HepG2 (cell line): ENCODE results near the gene CEP19. TPM values are rescaled to one million over a fixed set of nuclear protein-coding genes. Genes with fewer than 3 reads are reported as not detected.

Experiments
- GZF1 ChIP-seq: sonication (generic); formaldehyde crosslinking; IDR thresholded peaks from 2 replicates; pipeline ENCODE4 v1.5.1; 2020; ENCODE audit warnings: mild to moderate bottlenecking, missing genetic modification reagents
- KDM5B ChIP-seq: sonication (generic); formaldehyde crosslinking; IDR thresholded peaks from 2 replicates; pipeline ENCODE4 v1.4.0; 2020; ENCODE audit warnings: missing genetic modification reagents, mild to moderate bottlenecking, borderline replicate concordance
- KLF12 ChIP-seq: sonication (generic); formaldehyde crosslinking; IDR thresholded peaks from 2 replicates; pipeline ENCODE4 v1.4.0; 2020; ENCODE audit warnings: missing genetic modification reagents, borderline replicate concordance
- SUZ12 ChIP-seq: fragments of 150-350 bp; IDR thresholded peaks from 2 replicates; pipeline ENCODE4 v1.6.1; 2014; ENCODE audit warnings: low read depth, low read length
- TARDBP ChIP-seq: sonication (generic); formaldehyde crosslinking; IDR thresholded peaks from 2 replicates; pipeline ENCODE4 v1.8.0; 2022; ENCODE audit warnings: mild to moderate bottlenecking, missing genetic modification reagents
- ZIK1 ChIP-seq: sonication (generic); formaldehyde crosslinking; IDR thresholded peaks from 2 replicates; pipeline ENCODE4 v1.5.0; 2020; ENCODE audit warnings: mild to moderate bottlenecking, low read depth, missing genetic modification reagents, borderline replicate concordance
- ZNF180 ChIP-seq: sonication (generic); formaldehyde crosslinking; IDR thresholded peaks from 2 replicates; pipeline ENCODE4 v1.4.0; 2020; ENCODE audit warnings: low read depth, missing genetic modification reagents, borderline replicate concordance
- ZNF235 ChIP-seq: sonication (generic); formaldehyde crosslinking; IDR thresholded peaks from 2 replicates; pipeline ENCODE4 v1.8.1; 2023; ENCODE audit warnings: mild to moderate bottlenecking, missing genetic modification reagents, borderline replicate concordance
- ZNF724P ChIP-seq: sonication (generic); formaldehyde crosslinking; IDR thresholded peaks from 2 replicates; pipeline ENCODE4 v1.8.0; 2022; ENCODE audit warnings: missing genetic modification reagents, borderline replicate concordance
- polyA plus RNA-seq, 8 experiments: library from polyadenylated mRNA; depleted of rRNA in 3 of 8; stranded (reverse) in 7 of 8; unstranded in 1 of 8; fragments of >200 nt; fragmentation: Illumina TruSeq in 4 of 8; extraction: Trizol in 4 of 8; gene quantifications; 2 replicates each; pipeline versions ENCODE4 v1.2.1 to v1.2.3, GENCODE V29; 2011 to 2016; ENCODE audit warnings: low read depth in 4 of 8, missing spikeins in 1 of 8, mixed read lengths in 1 of 8; ENCODE audit not compliant: insufficient read depth in 1 of 8
- total RNA-seq, 5 experiments: library from RNA; depleted of rRNA; stranded (reverse); fragments of >200 nt; fragmentation: Illumina TruSeq; extraction: Trizol; gene quantifications; 2 replicates each; pipeline ENCODE4 v1.2.3, GENCODE V29; 2016; ENCODE audit warnings: low read depth in 1 of 5
- TF ChIP-seq, protein P1 (sequence below): sonication (generic); formaldehyde crosslinking; IDR thresholded peaks from 2 replicates; pipeline ENCODE4 v1.4.0; 2020; ENCODE audit warnings: missing genetic modification reagents
- TF ChIP-seq, protein P2 (sequence below): sonication (generic); formaldehyde crosslinking; IDR thresholded peaks from 2 replicates; pipeline ENCODE4 v1.4.0; 2020; ENCODE audit warnings: mild to moderate bottlenecking, low read depth, missing genetic modification reagents
- TF ChIP-seq, protein P3 (sequence below): sonication (generic); formaldehyde crosslinking; IDR thresholded peaks from 2 replicates; pipeline ENCODE4 v1.4.0; 2020; ENCODE audit warnings: mild to moderate bottlenecking, missing genetic modification reagents
- TF ChIP-seq, protein P4 (sequence below): sonication (generic); formaldehyde crosslinking; IDR thresholded peaks from 2 replicates; pipeline ENCODE4 v1.4.0; 2020; ENCODE audit warnings: mild to moderate bottlenecking, missing genetic modification reagents

Gene CEP19
- total and polyA plus RNA-seq, 2 of the 13 experiments (the other 11 are each of a cell fraction or from before 2014, with no cell fraction given), result 0.48 to 1.2 TPM

DNA sequence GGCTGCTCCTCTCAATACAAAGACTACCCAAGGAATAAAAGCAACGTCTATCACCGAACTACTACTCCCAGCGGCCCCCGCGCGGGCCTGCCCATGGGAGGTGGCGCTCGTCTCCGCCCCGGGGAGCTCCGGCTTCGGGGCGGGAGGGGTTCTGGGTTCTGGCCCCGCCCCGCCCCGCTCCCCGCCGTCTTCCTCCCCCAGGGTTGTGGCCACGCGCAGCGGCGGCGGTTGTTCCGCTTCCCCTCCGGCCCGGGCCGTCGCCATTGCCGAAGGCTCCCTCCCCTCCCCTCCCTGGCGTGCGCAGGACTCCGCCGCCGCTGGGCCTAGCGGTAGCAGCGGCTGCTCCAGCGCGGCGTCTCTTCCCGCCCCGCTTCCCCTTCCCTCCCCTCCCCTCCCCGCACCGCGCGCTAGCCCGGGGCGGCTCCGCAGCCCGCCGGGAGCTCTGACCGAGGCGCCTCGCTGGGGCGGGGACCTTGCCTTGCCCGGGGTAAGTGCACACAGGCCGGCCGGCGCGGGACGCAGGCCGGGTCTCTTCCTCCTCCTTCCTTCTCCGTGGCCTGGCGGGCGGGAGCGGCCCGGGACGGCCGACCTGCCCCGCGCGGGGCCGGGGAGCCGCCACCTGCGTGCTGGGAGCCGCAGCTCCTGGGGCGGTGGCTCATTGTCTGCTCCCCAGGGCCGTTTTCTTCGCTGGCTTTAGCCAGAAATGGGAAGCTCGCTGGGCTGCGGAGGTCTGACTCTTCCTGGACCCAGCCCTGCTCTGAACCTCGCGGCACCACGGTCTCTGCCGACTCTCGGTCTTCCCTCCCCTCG, 27.8 kb upstream of the CEP19 start, which contains the start of gene PAK2 (continued):
- TF ChIP-seq, protein P1, sequence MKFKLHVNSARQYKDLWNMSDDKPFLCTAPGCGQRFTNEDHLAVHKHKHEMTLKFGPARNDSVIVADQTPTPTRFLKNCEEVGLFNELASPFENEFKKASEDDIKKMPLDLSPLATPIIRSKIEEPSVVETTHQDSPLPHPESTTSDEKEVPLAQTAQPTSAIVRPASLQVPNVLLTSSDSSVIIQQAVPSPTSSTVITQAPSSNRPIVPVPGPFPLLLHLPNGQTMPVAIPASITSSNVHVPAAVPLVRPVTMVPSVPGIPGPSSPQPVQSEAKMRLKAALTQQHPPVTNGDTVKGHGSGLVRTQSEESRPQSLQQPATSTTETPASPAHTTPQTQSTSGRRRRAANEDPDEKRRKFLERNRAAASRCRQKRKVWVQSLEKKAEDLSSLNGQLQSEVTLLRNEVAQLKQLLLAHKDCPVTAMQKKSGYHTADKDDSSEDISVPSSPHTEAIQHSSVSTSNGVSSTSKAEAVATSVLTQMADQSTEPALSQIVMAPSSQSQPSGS (CRISPR knock-in tag), result peak; percentile 43; the same call in 1 of the 2 replicates
- TF ChIP-seq KDM5B (CRISPR knock-in tag) (peak; percentile 50; the same call in 1 of the 2 replicates), SUZ12 (peak; percentile 60; the same call in 1 of the 2 replicates), TARDBP (CRISPR knock-in tag) (peak; percentile 40; the same call in 1 of the 2 replicates), ZNF235 (CRISPR knock-in tag) (no peak), KLF12 (CRISPR knock-in tag) (0 out of 2 replicates have a peak, but pooled peaks have one; percentile 36), ZNF724P (no peak), ZNF180 (CRISPR knock-in tag) (no peak), GZF1 (CRISPR knock-in tag) (no peak), ZIK1 (CRISPR knock-in tag) (peak; percentile 26; the same call in 1 of the 2 replicates)
- TF ChIP-seq, protein P2, sequence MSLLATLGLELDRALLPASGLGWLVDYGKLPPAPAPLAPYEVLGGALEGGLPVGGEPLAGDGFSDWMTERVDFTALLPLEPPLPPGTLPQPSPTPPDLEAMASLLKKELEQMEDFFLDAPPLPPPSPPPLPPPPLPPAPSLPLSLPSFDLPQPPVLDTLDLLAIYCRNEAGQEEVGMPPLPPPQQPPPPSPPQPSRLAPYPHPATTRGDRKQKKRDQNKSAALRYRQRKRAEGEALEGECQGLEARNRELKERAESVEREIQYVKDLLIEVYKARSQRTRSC (CRISPR knock-in tag), result no peak
- TF ChIP-seq, protein P3, sequence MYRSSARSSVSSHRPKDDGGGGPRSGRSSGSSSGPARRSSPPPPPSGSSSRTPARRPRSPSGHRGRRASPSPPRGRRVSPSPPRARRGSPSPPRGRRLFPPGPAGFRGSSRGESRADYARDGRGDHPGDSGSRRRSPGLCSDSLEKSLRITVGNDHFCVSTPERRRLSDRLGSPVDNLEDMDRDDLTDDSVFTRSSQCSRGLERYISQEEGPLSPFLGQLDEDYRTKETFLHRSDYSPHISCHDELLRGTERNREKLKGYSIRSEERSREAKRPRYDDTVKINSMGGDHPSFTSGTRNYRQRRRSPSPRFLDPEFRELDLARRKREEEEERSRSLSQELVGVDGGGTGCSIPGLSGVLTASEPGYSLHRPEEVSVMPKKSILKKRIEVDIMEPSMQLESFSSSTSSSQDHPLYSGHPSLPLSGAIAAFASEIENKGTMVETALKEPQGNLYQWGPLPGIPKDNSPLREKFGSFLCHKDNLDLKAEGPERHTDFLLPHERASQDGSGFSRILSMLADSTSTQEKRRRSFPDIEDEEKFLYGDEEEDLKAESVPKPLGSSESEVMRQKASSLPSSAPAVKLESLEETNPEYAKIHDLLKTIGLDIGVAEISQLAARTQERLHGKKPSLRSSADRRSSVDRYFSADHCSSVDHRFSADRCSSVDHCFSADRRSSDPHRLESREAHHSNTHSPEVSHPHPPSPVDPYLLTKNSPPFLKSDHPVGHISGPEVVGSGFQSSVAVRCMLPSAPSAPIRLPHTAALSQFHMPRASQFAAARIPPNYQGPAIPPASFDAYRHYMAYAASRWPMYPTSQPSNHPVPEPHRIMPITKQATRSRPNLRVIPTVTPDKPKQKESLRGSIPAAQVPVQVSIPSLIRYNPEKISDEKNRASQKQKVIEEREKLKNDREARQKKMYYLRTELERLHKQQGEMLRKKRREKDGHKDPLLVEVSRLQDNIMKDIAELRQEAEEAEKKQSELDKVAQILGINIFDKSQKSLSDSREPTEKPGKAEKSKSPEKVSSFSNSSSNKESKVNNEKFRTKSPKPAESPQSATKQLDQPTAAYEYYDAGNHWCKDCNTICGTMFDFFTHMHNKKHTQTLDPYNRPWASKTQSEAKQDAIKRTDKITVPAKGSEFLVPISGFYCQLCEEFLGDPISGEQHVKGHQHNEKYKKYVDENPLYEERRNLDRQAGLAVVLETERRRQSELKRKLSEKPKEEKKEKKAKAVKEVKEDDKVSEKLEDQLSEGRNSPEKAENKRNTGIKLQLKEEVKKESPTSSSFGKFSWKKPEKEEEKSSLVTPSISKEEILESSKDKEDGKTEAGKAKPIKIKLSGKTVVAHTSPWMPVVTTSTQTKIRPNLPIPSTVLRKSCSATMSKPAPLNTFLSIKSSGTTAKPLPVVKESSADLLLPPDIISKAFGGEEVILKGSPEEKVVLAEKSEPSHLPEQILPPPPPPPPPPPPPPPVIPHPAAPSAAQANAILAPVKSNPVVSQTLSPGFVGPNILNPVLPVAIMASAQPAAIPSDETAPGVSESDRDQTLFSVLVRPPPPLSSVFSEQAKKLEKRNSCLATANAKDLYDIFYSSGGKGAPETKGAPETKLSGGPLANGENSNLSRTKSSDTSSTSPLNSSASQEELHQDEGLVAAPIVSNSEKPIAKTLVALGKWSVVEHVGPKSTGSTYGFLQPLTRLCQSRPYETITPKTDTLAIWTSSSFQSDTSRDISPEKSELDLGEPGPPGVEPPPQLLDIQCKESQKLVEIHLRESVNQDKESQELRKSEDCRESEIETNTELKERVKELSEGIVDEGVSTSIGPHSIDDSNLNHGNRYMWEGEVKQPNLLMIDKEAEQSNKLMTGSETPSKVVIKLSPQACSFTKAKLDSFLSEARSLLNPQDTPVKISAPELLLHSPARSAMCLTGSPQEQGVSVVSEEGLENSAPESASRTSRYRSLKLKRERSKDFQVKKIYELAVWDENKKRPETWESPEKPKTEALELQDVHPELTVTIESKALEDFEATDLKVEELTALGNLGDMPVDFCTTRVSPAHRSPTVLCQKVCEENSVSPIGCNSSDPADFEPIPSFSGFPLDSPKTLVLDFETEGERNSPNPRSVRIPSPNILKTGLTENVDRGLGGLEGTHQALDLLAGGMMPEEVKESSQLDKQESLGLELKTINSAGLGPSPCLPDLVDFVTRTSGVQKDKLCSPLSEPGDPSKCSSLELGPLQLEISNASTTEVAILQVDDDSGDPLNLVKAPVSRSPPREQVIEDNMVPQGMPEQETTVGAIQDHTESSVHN, result no peak; the same call in 1 of the 2 replicates
- TF ChIP-seq, protein P4, sequence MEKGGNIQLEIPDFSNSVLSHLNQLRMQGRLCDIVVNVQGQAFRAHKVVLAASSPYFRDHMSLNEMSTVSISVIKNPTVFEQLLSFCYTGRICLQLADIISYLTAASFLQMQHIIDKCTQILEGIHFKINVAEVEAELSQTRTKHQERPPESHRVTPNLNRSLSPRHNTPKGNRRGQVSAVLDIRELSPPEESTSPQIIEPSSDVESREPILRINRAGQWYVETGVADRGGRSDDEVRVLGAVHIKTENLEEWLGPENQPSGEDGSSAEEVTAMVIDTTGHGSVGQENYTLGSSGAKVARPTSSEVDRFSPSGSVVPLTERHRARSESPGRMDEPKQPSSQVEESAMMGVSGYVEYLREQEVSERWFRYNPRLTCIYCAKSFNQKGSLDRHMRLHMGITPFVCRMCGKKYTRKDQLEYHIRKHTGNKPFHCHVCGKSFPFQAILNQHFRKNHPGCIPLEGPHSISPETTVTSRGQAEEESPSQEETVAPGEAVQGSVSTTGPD (CRISPR knock-in tag), result no peak
